ENCODE measurements around the gene ZNF467. TPM values are rescaled to one million over a fixed set of nuclear protein-coding genes. Genes with fewer than 3 reads are reported as not detected.

The ZNF467 gene
- total RNA-seq, 1 donor from 2014 or later = 1.4 TPM

GRCh38 chr7:149795126-149795525, 21.7 kb upstream of the ZNF467 start:
- no peak overlapping the region for H3K27ac Mint-ChIP-seq (ENCODE audit: unreplicated experiment)
- no peak overlapping the region for H3K4me3 Mint-ChIP-seq (ENCODE audit: unreplicated experiment)
- TF ChIP-seq CTCF (IDR thresholded peaks at IDR 0.05; ENCODE audit: partially characterized antibody, unreplicated experiment) = no peak

GRCh38 chr7:149794661-149795060, 21.3 kb upstream of the ZNF467 start:
- Mint-ChIP-seq H3K27me3 (ENCODE audit: unreplicated experiment) (peaks cover 9% of the 10 kb centered on the region), H3K4me3 (ENCODE audit: unreplicated experiment) (no peak overlapping the region), H3K27ac (ENCODE audit: unreplicated experiment) (no peak overlapping the region), H3K36me3 (ENCODE audit: unreplicated experiment) (no peaks in the 10 kb centered on the region), H3K9me3 (ENCODE audit: unreplicated experiment) (peaks cover 5% of the 10 kb centered on the region), H3K4me1 (ENCODE audit: low read depth, unreplicated experiment) (peaks cover 5% of the 10 kb centered on the region)
- no peak for DNase-seq
- TF ChIP-seq CTCF (IDR thresholded peaks at IDR 0.05; ENCODE audit: partially characterized antibody, unreplicated experiment) = no peak

More at GRCh38 chr7:149795126-149795525, 21.7 kb upstream of the ZNF467 start:
- H3K4me1 Mint-ChIP-seq (ENCODE audit: low read depth, unreplicated experiment) = peaks cover 5% of the 10 kb centered on the region
- no peaks in the 10 kb centered on the region for H3K36me3 Mint-ChIP-seq (ENCODE audit: unreplicated experiment)
- peaks cover 7% of the 10 kb centered on the region for H3K27me3 Mint-ChIP-seq (ENCODE audit: unreplicated experiment)
- DNase-seq = no peak
- peaks cover 5% of the 10 kb centered on the region for H3K9me3 Mint-ChIP-seq (ENCODE audit: unreplicated experiment)

GRCh38 chr7:149793261-149793660, 19.9 kb upstream of the ZNF467 start:
- H3K27me3 Mint-ChIP-seq (ENCODE audit: unreplicated experiment) = peaks cover 14% of the 10 kb centered on the region
- no peak overlapping the region for H3K27ac Mint-ChIP-seq (ENCODE audit: unreplicated experiment)

GRCh38 chr7:149792220-149792595, 18.8 kb upstream of the ZNF467 start:
- Mint-ChIP-seq H3K4me1 (ENCODE audit: low read depth, unreplicated experiment) (peaks cover 2% of the 10 kb centered on the region), H3K4me3 (ENCODE audit: unreplicated experiment) (no peak overlapping the region), H3K36me3 (ENCODE audit: unreplicated experiment) (no peaks in the 10 kb centered on the region), H3K9me3 (ENCODE audit: unreplicated experiment) (peaks cover 8% of the 10 kb centered on the region), H3K27me3 (ENCODE audit: unreplicated experiment) (peaks cover 14% of the 10 kb centered on the region), H3K27ac (ENCODE audit: unreplicated experiment) (no peak overlapping the region)
- DNase-seq = no peak
- no peak for TF ChIP-seq CTCF (IDR thresholded peaks at IDR 0.05; ENCODE audit: partially characterized antibody, unreplicated experiment)

More at GRCh38 chr7:149793261-149793660, 19.9 kb upstream of the ZNF467 start:
- Mint-ChIP-seq H3K4me3 (ENCODE audit: unreplicated experiment) (no peak overlapping the region), H3K4me1 (ENCODE audit: low read depth, unreplicated experiment) (peaks cover 2% of the 10 kb centered on the region), H3K9me3 (ENCODE audit: unreplicated experiment) (peaks cover 8% of the 10 kb centered on the region), H3K36me3 (ENCODE audit: unreplicated experiment) (no peaks in the 10 kb centered on the region)
- no peak for DNase-seq
- TF ChIP-seq CTCF (IDR thresholded peaks at IDR 0.05; ENCODE audit: partially characterized antibody, unreplicated experiment) = no peak

GRCh38 chr7:149791411-149792219, 18.2 kb upstream of the ZNF467 start:
- Mint-ChIP-seq H3K27ac (ENCODE audit: unreplicated experiment) (no peak overlapping the region), H3K27me3 (ENCODE audit: unreplicated experiment) (peaks cover 14% of the 10 kb centered on the region), H3K36me3 (ENCODE audit: unreplicated experiment) (no peaks in the 10 kb centered on the region), H3K9me3 (ENCODE audit: unreplicated experiment) (peaks cover 8% of the 10 kb centered on the region), H3K4me1 (ENCODE audit: low read depth, unreplicated experiment) (peaks cover 2% of the 10 kb centered on the region), H3K4me3 (ENCODE audit: unreplicated experiment) (no peak overlapping the region)
- DNase-seq = no peak
- TF ChIP-seq CTCF (IDR thresholded peaks at IDR 0.05; ENCODE audit: partially characterized antibody, unreplicated experiment) = no peak
